Stimulated activated CD4-positive, alpha-beta T cell treated with anti-CD3 and anti-CD28 coated beads, Interleukin-2, amount 100 ng/mL, for 48 hours (primary cell): Measurements from ENCODE around the gene TGM4.

Source experiments
- DNase-seq, 2 donors: peaks; one replicate each; pipeline ENCODE4 v3.0.0-alpha.2; 2020

Gene TGM4

DNA sequence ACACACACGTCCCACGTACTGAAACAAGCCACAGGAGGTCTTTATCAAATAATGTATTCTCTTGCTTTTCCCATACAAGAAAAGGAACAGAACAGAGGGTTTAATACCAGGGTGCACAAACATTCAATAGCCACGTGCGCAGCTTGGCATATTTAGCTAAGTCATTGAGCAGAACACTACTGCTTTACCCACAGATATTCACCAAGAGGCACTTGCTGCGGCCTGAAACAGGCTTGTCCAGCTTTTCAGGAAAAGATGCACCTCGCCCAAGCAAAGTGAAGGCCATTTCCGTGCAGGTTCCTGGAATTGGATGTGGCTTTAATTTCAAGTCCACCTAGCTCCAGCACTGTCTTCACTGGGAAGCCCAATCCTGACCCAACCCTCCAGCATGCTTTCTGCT, 84.0 kb downstream of the TGM4 start:
- no peak for DNase-seq

DNA sequence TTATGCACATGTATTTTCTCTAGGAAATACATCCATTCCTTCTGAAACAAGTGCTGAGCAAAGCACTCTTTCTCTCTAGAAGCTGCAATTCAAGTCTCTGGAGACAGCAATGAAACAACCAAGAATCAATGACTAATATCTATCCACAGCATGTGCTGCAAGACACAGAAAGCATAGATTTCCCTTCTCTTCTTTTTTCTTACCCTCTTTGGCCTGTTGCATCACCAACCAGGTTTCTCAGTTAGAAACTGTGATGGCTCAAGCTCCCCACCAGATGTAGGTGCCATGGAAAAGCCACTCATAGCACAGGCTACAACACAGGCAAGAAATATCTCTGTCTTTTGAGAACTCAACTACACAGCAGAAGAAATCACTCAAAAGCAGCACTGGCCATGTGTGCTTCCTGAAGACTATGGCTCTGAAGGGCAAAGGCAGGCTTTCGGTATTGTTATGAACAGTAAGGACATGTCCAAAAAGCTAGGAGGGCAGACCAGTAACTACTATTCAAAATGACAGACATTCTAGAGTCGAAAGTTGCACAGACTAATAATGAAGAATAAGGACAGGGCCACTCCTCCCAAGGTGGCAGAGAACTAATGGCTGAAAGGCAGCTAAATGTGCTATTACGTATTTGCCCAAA, 86.1 kb downstream of the TGM4 start:
- DNase-seq, result no peak

DNA sequence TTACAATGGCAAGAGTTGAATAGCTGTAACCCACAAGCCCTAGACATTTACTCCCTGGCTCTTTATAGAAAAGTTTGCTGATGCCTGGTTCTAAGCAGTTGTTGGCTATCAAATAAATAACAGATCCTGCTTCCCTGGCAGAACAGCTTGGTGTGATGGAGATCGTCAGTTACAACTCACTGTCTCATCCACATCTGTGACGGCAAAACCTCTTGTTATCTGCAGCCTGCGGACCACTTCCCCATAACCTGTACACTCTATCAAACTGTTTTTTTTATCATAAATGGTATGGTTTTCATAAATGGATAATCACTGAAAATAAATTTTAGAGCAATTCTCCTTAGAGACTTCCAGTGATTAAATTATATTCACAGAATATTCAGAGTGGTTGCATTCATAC, 87.5 kb downstream of the TGM4 start:
- DNase-seq, result no peak

- DNase-seq, result no peak
Measured at GRCh38 chr3:44962621-44963393, 88.4 kb downstream of the TGM4 start.

GRCh38 chr3:44963571-44964325, 89.3 kb downstream of the TGM4 start:
- DNase-seq, result no peak
